Embryonic facial prominence (tissue), 1 donor: ENCODE results near the gene PNPO.

Source experiments
- DNase-seq: peaks from one replicate; pipeline ENCODE4 v3.0.0-alpha.2; 2016; ENCODE audit errors: extremely low spot score

PNPO gene

GRCh38 chr17:47998044-47998443, 56.7 kb downstream of the PNPO start:
- no peak for DNase-seq
